ENCODE results near the gene ZNF407.

ZNF407 gene

GRCh38 chr18:74897971-74898657 lies 300.4 kb downstream of the ZNF407 start:
- no peak for TF ChIP-seq CTCF (IDR thresholded peaks at IDR 0.05; ENCODE audit: control insufficient read depth, extremely low read depth, insufficient read depth)
- H3K4me3 ChIP-seq (ENCODE audit: low read depth, low read length), result no peak overlapping the region
- DNase-seq (ENCODE audit: low read depth), result no peak

- TF ChIP-seq CTCF (IDR thresholded peaks at IDR 0.05; ENCODE audit: control insufficient read depth, extremely low read depth, insufficient read depth), result no peak
- no peak for DNase-seq (ENCODE audit: low read depth)
- H3K4me3 ChIP-seq (ENCODE audit: low read depth, low read length), result no peak overlapping the region
Measured at GRCh38 chr18:74898965-74899364, 301.3 kb downstream of the ZNF407 start.

GRCh38 chr18:74899554-74899953 lies 301.9 kb downstream of the ZNF407 start:
- TF ChIP-seq CTCF (IDR thresholded peaks at IDR 0.05; ENCODE audit: control insufficient read depth, extremely low read depth, insufficient read depth), result no peak
- H3K4me3 ChIP-seq (ENCODE audit: low read depth, low read length), result no peak overlapping the region
- DNase-seq (ENCODE audit: low read depth), result no peak

- TF ChIP-seq CTCF (IDR thresholded peaks at IDR 0.05; ENCODE audit: control insufficient read depth, extremely low read depth, insufficient read depth), result no peak
- H3K4me3 ChIP-seq (ENCODE audit: low read depth, low read length), result no peak overlapping the region
- DNase-seq (ENCODE audit: low read depth), result no peak
Measured at GRCh38 chr18:74901362-74902146, 303.9 kb downstream of the ZNF407 start.

GRCh38 chr18:74902147-74902455 lies 304.4 kb downstream of the ZNF407 start:
- no peak for TF ChIP-seq CTCF (IDR thresholded peaks at IDR 0.05; ENCODE audit: control insufficient read depth, extremely low read depth, insufficient read depth)
- DNase-seq (ENCODE audit: low read depth), result no peak
- no peak overlapping the region for H3K4me3 ChIP-seq (ENCODE audit: low read depth, low read length)

- no peak for DNase-seq (ENCODE audit: low read depth)
- TF ChIP-seq CTCF (IDR thresholded peaks at IDR 0.05; ENCODE audit: control insufficient read depth, extremely low read depth, insufficient read depth), result no peak
- H3K4me3 ChIP-seq (ENCODE audit: low read depth, low read length), result no peak overlapping the region
Measured at GRCh38 chr18:74905247-74905646, 307.6 kb downstream of the ZNF407 start.
